RWPE1 (cell line): ENCODE results near the gene USE1.

Experiments
- CTCF ChIA-PET: fragments of 350-600 bp; sonication (Branson Sonifier 250); formaldehyde crosslinking; extraction: SDS; loops from one replicate; lab custom pipeline; 2021; lab: Yijun Ruan, JAX
- POLR2A ChIA-PET: fragments of 400-600 bp; formaldehyde crosslinking; extraction: SDS; loops from one replicate; lab custom pipeline; 2020; ENCODE audit warnings: antibody characterized with exemption; ENCODE audit not compliant: low non-redundant PET; lab: Yijun Ruan, JAX
- DNase-seq: peaks from one replicate; pipeline ENCODE4 v3.0.0; 2012; ENCODE audit warnings: low spot score
- H3K27ac ChIP-seq: fragments of 450-650 bp; 2 replicates; pipeline ENCODE4 v1.5.1; 2017
- TF ChIP-seq, protein P1 (sequence below): fragments of 450-650 bp; conservative IDR thresholded peaks from 2 replicates; pipeline ENCODE4 v1.5.1; 2017; ENCODE audit warnings: low read depth, mild to moderate bottlenecking

Gene USE1

DNA sequence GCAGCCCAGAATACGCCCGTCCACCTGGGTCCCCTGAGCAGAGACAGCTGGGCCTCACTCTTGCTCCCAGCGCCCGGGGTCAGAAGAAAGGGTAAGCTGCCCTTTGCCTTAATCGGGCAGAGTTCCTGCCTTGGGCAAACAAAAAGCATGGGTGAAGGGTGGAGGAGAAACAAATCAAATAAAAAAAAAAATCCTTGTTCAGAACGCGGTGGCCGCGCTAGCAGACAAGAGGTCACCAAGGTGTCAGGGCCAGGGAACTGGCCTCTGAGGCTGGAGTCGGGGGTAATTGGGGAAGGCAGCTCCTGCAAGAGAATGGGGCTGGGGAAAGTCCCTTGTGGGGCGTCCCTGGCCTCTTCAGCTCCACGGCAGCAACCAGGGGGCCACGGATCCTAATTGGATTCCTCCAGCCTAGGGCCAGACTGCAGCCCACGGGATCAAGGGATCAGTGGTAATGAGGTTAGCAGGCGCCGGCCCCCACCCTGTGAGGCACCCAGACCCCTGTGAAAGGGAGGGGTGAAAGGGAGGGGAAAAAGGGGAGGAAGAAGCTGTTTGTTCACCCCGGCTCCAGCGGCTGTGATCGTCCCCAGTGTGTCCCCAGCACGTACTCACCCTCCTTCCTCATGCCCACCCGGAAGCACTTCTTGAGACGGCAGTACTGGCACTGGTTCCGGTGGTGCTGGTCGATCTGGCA lies 25.1 kb downstream of the USE1 start:
- no peak for DNase-seq
- TF ChIP-seq, protein P1, sequence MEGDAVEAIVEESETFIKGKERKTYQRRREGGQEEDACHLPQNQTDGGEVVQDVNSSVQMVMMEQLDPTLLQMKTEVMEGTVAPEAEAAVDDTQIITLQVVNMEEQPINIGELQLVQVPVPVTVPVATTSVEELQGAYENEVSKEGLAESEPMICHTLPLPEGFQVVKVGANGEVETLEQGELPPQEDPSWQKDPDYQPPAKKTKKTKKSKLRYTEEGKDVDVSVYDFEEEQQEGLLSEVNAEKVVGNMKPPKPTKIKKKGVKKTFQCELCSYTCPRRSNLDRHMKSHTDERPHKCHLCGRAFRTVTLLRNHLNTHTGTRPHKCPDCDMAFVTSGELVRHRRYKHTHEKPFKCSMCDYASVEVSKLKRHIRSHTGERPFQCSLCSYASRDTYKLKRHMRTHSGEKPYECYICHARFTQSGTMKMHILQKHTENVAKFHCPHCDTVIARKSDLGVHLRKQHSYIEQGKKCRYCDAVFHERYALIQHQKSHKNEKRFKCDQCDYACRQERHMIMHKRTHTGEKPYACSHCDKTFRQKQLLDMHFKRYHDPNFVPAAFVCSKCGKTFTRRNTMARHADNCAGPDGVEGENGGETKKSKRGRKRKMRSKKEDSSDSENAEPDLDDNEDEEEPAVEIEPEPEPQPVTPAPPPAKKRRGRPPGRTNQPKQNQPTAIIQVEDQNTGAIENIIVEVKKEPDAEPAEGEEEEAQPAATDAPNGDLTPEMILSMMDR = no peak
- POLR2A ChIA-PET = interaction anchor here (1.4 kb wide), 1 partner anchor 15 kb away, joined by 3 read pairs; no protein-coding TSS in a partner anchor
- CTCF ChIA-PET = no interaction called here
- peak overlapping the region; percentile 89 for H3K27ac ChIP-seq

DNA sequence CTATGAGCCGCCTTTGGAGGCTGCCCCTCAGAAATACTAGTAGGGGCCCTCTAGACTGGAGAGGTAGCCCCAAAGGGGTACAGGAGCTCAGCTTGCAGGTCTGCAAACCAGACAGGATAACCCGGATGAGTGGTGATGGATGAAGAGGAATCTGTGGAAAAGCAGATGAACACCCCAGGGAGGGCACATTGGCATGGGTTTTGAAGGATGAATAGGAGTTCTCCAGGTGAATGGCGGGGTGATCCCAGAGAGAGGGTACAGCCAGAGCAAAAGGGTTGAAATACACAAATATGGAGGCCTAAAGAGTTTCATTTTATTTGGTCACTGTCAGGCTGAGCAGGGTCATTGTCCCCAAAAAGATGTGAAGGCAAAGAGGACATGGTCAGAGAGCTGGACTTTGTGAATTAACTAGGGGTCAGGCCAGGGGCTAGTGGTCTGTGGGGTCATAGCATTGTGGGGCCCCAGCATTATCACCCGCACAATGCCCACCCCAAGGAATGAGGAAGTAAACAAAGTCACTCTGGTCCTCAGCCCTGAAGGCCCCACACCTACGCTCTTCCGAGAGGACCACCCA lies 25.8 kb downstream of the USE1 start:
- no peak for DNase-seq
- H3K27ac ChIP-seq = peak overlapping the region; percentile 89
- ChIA-PET CTCF (no interaction called here), POLR2A (interaction anchor here (1.4 kb wide), 1 partner anchor 14 kb away, joined by 3 read pairs; no protein-coding TSS in a partner anchor)
- TF ChIP-seq, protein P1 = no peak

DNA sequence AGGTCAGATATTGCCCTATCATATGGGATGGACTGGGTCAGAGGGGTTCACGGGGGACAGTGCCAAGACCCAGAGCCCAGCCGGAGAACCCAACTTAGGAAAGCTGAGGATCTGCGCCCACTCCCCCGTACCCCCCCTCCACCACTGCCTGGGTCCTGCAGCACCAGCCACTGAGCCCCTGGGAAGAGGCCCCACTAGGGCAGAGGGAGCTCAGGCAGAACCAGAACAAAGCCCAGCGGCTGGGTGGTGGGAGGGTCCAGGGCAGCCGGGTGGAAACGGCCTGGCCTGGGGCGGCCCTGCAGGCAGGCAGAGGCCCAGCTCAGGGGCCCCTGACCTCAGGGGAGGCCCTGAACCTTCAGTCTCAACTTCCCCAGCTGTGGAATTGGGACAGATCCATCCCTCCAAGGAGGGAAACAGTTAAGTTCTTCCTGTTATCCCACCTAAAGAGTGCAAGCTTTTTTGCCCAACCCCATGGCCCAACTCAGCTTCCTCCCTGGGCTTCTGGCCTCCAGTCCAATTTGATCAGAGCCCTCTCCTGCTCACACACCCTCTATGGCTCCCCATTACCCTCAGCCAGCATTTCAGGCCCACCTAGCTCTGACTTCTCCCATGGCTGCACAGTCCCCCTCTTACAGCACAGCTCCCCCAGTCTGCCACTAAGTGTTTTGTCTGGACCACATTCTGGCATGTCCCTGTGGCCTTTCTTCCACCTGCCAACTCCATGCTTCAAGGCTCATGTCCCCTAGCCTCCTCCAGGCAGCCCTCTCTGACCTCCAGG lies 27.5 kb downstream of the USE1 start:
- no peak for DNase-seq
- peak overlapping the region; percentile 89 for H3K27ac ChIP-seq
- POLR2A ChIA-PET = interaction anchor here (0.6 kb wide), 1 partner anchor 568 kb away, joined by 3 read pairs; no protein-coding TSS in a partner anchor
- TF ChIP-seq, protein P1 = no peak
- CTCF ChIA-PET = interaction anchor here (0.6 to 1.7 kb wide), 6 partner anchors 16 to 1633 kb away, joined by 3 to 6 read pairs (median 3); no protein-coding TSS in a partner anchor

DNA sequence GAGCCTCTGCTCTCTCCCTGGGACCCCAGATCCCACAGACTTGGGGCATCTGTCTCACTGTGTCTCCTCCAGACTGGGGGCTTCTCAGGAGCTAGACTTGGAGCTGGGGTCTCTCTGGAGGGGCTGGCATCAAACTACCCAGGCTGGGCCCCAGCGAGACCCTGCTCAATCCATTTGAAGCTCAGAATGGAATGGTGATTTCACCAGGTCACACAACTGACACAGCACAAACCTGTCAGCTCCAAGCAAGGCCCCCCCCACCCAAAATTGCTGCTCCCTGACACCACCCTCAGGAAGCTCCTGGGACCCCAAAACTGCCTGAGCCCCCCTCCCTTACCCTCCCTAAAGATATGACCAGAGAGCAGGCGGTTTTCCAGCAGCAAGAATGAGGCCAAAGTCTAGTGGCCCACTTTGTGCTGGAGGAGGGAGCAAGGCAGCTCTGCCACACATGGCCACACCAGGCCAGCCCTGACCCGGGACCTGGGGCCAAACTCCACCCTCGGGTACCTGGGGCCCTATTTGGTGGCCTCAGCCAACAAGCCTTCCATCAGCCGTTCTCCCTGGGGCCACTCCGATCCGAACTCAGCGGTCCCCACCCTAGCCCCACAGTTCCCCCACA lies 28.2 kb downstream of the USE1 start:
- CTCF ChIA-PET = interaction anchor here (0.6 to 1.7 kb wide), 4 partner anchors 17 to 40 kb away, joined by 3 to 6 read pairs (median 3); no protein-coding TSS in a partner anchor

DNA sequence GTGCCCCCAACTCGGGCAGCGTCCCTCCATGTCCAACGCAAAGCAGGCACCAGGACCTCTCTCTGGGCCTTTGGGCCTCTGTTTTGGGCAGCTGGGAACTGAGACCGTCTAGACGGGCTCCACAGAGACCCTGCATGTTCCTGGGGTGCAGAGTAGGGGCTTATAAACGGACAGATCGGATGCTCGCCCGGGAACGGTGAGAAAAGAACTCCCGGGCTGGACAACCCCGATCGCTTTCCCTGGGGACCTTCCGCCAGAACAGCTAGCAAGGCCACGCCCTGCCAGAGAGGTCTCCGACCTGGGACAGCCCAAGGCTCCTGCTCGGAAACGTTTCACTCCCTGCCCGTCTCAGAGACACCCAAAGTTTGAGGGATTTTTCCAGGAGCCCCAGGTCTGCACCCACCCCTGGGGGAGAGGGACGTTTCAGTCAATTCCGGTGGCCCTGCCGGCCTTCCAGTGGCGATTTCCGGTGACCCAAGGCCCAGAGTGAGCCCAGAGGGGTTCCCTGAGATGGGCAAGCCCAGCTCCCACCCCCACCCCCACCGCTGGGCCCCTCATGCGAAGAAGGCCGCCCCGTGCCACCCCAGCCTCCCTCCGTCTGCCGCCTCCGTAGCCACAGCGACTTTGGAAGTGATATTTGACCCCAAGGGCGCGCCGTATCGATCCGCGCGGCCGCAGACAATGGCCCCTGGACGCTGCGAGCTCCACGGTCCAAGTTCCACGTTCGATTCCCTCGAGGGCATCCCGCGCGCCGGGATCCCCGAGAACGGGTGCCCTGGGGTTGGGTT lies 28.9 kb downstream of the USE1 start:
- ChIA-PET POLR2A (interaction anchor here (0.5 to 1.1 kb wide), 3 partner anchors 8 to 64 kb away, joined by 3 to 4 read pairs (median 3); no protein-coding TSS in a partner anchor), CTCF (interaction anchor here (0.6 to 1.7 kb wide), 2 partner anchors 16 to 17 kb away, joined by 3 to 6 read pairs; no protein-coding TSS in a partner anchor)
- peak; percentile 45 for DNase-seq
- H3K27ac ChIP-seq = peak overlapping the region; percentile 89
- TF ChIP-seq, protein P1 = no peak

More for the DNA sequence above, 28.2 kb downstream of the USE1 start:
- no peak for DNase-seq
- POLR2A ChIA-PET = interaction anchor here (0.5 to 0.6 kb wide), 2 partner anchors 50 to 65 kb away, joined by 3 to 4 read pairs; no protein-coding TSS in a partner anchor
- TF ChIP-seq, protein P1 = no peak
- H3K27ac ChIP-seq = peak overlapping the region; percentile 89
